GM23338 (cell line): ENCODE data around the gene VPS41. TPM values are rescaled to one million over a fixed set of nuclear protein-coding genes. Genes with fewer than 3 reads are reported as not detected.
A peak's percentile ranks its signal among the peaks of the same experiment; 100 is the strongest.

Experiments used
- ATAC-seq: fragments of 200-7000 bp; cut with Tn5 transposase; 3 replicates; pipeline ENCODE4 v1.9.1; 2020
- DNase-seq: peaks from one replicate; pipeline ENCODE4 v3.0.0-alpha.2; 2015; ENCODE audit warnings: low spot score
- H2AFZ ChIP-seq: fragments of 200-600 bp; sonication (generic); 2 replicates; pipeline ENCODE4 v1.8.0; 2016; ENCODE audit warnings: antibody characterized with exemption, mild to moderate bottlenecking, moderate library complexity
- H3F3A ChIP-seq: fragments of 200-600 bp; sonication (generic); replicated peaks from 2 replicates; pipeline ENCODE4 v1.8.0; 2017; ENCODE audit warnings: antibody characterized with exemption, mixed run types, low read depth
- H3K27ac ChIP-seq: fragments of 200-600 bp; sonication (generic); 2 replicates; pipeline ENCODE4 v1.6.1; 2016; ENCODE audit warnings: low read depth
- H3K27me3 ChIP-seq: fragments of 200-600 bp; sonication (generic); 2 replicates; pipeline ENCODE4 v1.8.0; 2016; ENCODE audit warnings: mild to moderate bottlenecking, mixed run types, moderate library complexity; ENCODE audit not compliant: insufficient read depth
- H3K36me3 ChIP-seq: fragments of 200-600 bp; sonication (generic); 2 replicates; pipeline ENCODE4 v1.8.0; 2016; ENCODE audit warnings: mild to moderate bottlenecking; ENCODE audit not compliant: insufficient read depth
- H3K4me1 ChIP-seq: fragments of 200-600 bp; sonication (generic); 2 replicates; pipeline ENCODE4 v1.8.0; 2016; ENCODE audit warnings: mild to moderate bottlenecking, moderate library complexity; ENCODE audit not compliant: insufficient read depth
- H3K4me2 ChIP-seq: fragments of 200-600 bp; sonication (generic); 2 replicates; pipeline ENCODE4 v1.7.1; 2017; ENCODE audit warnings: mixed run types
- H3K4me3 ChIP-seq: fragments of 200-600 bp; sonication (generic); 2 replicates; pipeline ENCODE4 v1.6.1; 2016; ENCODE audit warnings: mixed run types
- H3K79me2 ChIP-seq: fragments of 200-600 bp; sonication (generic); replicated peaks from 2 replicates; pipeline ENCODE4 v1.8.0; 2017; ENCODE audit warnings: mild to moderate bottlenecking; ENCODE audit not compliant: insufficient read depth
- H3K9me2 ChIP-seq: fragments of 200-600 bp; sonication (generic); 2 replicates; pipeline ENCODE4 v1.8.0; 2017; ENCODE audit not compliant: insufficient read depth
- H4K20me1 ChIP-seq: fragments of 200-600 bp; sonication (generic); replicated peaks from 2 replicates; pipeline ENCODE4 v1.8.0; 2017; ENCODE audit warnings: mild to moderate bottlenecking; ENCODE audit not compliant: insufficient read depth
- H3K27ac Mint-ChIP-seq: 2 replicates; pipeline ENCODE4 v1.8.0; 2020; ENCODE audit warnings: inconsistent platforms, mild to moderate bottlenecking, moderate library complexity, mixed read lengths
- H3K27me3 Mint-ChIP-seq: 3 replicates; pipeline ENCODE4 v1.8.0; 2022; ENCODE audit warnings: low read depth, mild to moderate bottlenecking, moderate library complexity, mixed read lengths, inconsistent platforms; ENCODE audit not compliant: insufficient read depth, poor library complexity
- H3K36me3 Mint-ChIP-seq: 3 replicates; pipeline ENCODE4 v1.8.0; 2021; ENCODE audit warnings: low read depth, mild to moderate bottlenecking, inconsistent platforms, moderate library complexity, mixed read lengths
- H3K4me1 Mint-ChIP-seq: 3 replicates; pipeline ENCODE4 v1.8.0; 2020; ENCODE audit warnings: mild to moderate bottlenecking, inconsistent platforms, mixed read lengths
- H3K4me3 Mint-ChIP-seq: 3 replicates; pipeline ENCODE4 v1.8.0; 2021; ENCODE audit warnings: moderate library complexity, mild to moderate bottlenecking, inconsistent platforms, mixed read lengths
- H3K9me3 Mint-ChIP-seq: 3 replicates; pipeline ENCODE4 v1.8.0; 2020; ENCODE audit warnings: moderate library complexity, mild to moderate bottlenecking, inconsistent platforms, mixed read lengths
- CREB1 ChIP-seq: fragments of 250-450 bp; sonication (Bioruptor Pico); IDR thresholded peaks from 2 replicates; pipeline ENCODE4 v1.5.0; 2020; ENCODE audit warnings: low read depth, mild to moderate bottlenecking, moderate library complexity
- EZH2 ChIP-seq: fragments of 200-600 bp; sonication (generic); IDR thresholded peaks from one replicate; pipeline ENCODE4 v1.8.0; 2017; ENCODE audit warnings: antibody characterized with exemption, mild to moderate bottlenecking, low read depth; ENCODE audit not compliant: unreplicated experiment
- EZH2phosphoT487 ChIP-seq: fragments of 200-600 bp; sonication (generic); IDR thresholded peaks from one replicate; pipeline ENCODE4 v1.8.1; 2018; ENCODE audit warnings: antibody characterized with exemption; ENCODE audit not compliant: unreplicated experiment
- JUNB ChIP-seq: IDR thresholded peaks from one replicate; pipeline ENCODE4 v1.6.1; 2016; ENCODE audit warnings: antibody characterized with exemption; ENCODE audit not compliant: unreplicated experiment
- NANOG ChIP-seq: IDR thresholded peaks from 2 replicates; pipeline ENCODE4 v1.6.1; 2016; ENCODE audit warnings: antibody characterized with exemption, borderline replicate concordance
- POLR2AphosphoS5 ChIP-seq: IDR thresholded peaks from 2 replicates; pipeline ENCODE4 v1.6.1; 2016; ENCODE audit warnings: antibody characterized with exemption, low read depth
- STAT1 ChIP-seq: IDR thresholded peaks from one replicate; pipeline ENCODE4 v1.6.1; 2016; ENCODE audit warnings: antibody characterized with exemption; ENCODE audit not compliant: unreplicated experiment
- ZNF114 ChIP-seq: fragments of 250-450 bp; sonication (Bioruptor Pico); IDR thresholded peaks from 2 replicates; pipeline ENCODE4 v1.5.0; 2020; ENCODE audit warnings: mild to moderate bottlenecking, moderate library complexity
- ZNF331 ChIP-seq: fragments of 250-450 bp; sonication (Bioruptor Pico); IDR thresholded peaks from 2 replicates; pipeline ENCODE4 v1.5.0; 2020; ENCODE audit warnings: low read depth, mild to moderate bottlenecking, moderate library complexity
- ZNF462 ChIP-seq: fragments of 250-450 bp; sonication (Bioruptor Pico); IDR thresholded peaks from 2 replicates; pipeline ENCODE4 v1.5.0; 2020; ENCODE audit warnings: mild to moderate bottlenecking, moderate library complexity
- polyA plus RNA-seq: library from polyadenylated mRNA; unstranded; fragments of >200 nt; fragmentation: Nextera tagmentation; extraction: Ambion mirVana; gene quantifications from 2 replicates; pipeline ENCODE4 v1.2.1, GENCODE V29; 2016
- total RNA-seq: library from RNA; depleted of rRNA; stranded (reverse); fragments of >200 nt; shearing (Covaris generic); gene quantifications from 2 replicates; pipeline ENCODE4 v1.2.3, GENCODE V29; 2014
- TF ChIP-seq, protein P1 (sequence below): IDR thresholded peaks from 2 replicates; pipeline ENCODE4 v1.6.1; 2016; ENCODE audit warnings: antibody characterized with exemption
- TF ChIP-seq, protein P2 (sequence below), 2 experiments: fragments of 200-600 bp in 1 of 2; sonication (generic) in 1 of 2; conservative IDR thresholded peaks; 2 replicates each; pipeline versions ENCODE4 v1.5.1 to v1.6.1; 2016 to 2017; ENCODE audit warnings: antibody characterized with exemption in 2 of 2, low read depth in 2 of 2, mild to moderate bottlenecking in 2 of 2, moderate library complexity in 1 of 2
- TF ChIP-seq, protein P3 (sequence below): IDR thresholded peaks from one replicate; pipeline ENCODE4 v1.6.1; 2018; ENCODE audit warnings: antibody characterized with exemption; ENCODE audit not compliant: unreplicated experiment

Gene VPS41
- total and polyA plus RNA-seq, 2 experiments from 2014 or later = 20.2 to 41.2 TPM

DNA sequence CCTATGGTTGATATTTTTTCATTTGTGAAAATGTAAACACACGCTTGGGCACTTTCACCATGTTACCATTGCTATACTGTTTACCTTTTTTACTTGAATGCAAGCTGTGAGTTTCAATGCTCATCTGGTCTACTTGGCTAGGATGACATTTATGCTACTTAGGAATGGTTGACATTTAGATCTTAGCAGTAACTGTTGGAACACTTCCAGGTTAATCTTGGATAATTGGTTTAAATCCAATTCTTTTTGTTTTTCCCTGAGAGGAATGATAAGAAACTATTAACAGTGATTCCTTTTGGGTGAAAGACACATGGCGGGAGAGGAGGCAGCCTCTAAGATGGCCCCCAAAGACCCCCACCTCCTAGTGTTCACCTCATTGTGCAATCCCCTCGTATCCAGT lies 226.4 kb downstream of the VPS41 start:
- Histone ChIP-seq H3K4me3 (no peak overlapping the region), H3K27me3 (no peaks in the 10 kb centered on the region), H3K79me2 (no peaks in the 10 kb centered on the region), H3K4me2 (no peak overlapping the region), H3K27ac (no peak overlapping the region), H3K9me2 (peaks cover 12% of the 10 kb centered on the region; the same call in 1 of the 2 replicates), H3F3A (no peaks in the 10 kb centered on the region), H2AFZ (0 out of 2 replicates have a peak overlapping the region, but pooled peaks have one; percentile 10), H3K4me1 (no peaks in the 10 kb centered on the region; the same call in none of the 2 replicates), H4K20me1 (no peaks in the 10 kb centered on the region), H3K36me3 (no peaks in the 10 kb centered on the region)
- Mint-ChIP-seq H3K4me3 (no peak overlapping the region), H3K36me3 (no peaks in the 10 kb centered on the region), H3K27me3 (no peaks in the 10 kb centered on the region), H3K4me1 (peaks cover 7% of the 10 kb centered on the region), H3K9me3 (no peaks in the 10 kb centered on the region), H3K27ac (no peak overlapping the region)
- no peak for DNase-seq
- no peak for ATAC-seq
- no peak for TF ChIP-seq ZNF462 (CRISPR knock-in tag)
- TF ChIP-seq, protein P1, sequence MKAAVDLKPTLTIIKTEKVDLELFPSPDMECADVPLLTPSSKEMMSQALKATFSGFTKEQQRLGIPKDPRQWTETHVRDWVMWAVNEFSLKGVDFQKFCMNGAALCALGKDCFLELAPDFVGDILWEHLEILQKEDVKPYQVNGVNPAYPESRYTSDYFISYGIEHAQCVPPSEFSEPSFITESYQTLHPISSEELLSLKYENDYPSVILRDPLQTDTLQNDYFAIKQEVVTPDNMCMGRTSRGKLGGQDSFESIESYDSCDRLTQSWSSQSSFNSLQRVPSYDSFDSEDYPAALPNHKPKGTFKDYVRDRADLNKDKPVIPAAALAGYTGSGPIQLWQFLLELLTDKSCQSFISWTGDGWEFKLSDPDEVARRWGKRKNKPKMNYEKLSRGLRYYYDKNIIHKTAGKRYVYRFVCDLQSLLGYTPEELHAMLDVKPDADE = no peak
- no peak for TF ChIP-seq ZNF114 (CRISPR knock-in tag)
- TF ChIP-seq ZNF331 (CRISPR knock-in tag) = no peak
- TF ChIP-seq POLR2AphosphoS5 = no peak
- TF ChIP-seq STAT1 = no peak
- TF ChIP-seq NANOG = no peak
- no peak for TF ChIP-seq EZH2
- TF ChIP-seq CREB1 = no peak
- no peak for TF ChIP-seq JUNB
- TF ChIP-seq, protein P2, sequence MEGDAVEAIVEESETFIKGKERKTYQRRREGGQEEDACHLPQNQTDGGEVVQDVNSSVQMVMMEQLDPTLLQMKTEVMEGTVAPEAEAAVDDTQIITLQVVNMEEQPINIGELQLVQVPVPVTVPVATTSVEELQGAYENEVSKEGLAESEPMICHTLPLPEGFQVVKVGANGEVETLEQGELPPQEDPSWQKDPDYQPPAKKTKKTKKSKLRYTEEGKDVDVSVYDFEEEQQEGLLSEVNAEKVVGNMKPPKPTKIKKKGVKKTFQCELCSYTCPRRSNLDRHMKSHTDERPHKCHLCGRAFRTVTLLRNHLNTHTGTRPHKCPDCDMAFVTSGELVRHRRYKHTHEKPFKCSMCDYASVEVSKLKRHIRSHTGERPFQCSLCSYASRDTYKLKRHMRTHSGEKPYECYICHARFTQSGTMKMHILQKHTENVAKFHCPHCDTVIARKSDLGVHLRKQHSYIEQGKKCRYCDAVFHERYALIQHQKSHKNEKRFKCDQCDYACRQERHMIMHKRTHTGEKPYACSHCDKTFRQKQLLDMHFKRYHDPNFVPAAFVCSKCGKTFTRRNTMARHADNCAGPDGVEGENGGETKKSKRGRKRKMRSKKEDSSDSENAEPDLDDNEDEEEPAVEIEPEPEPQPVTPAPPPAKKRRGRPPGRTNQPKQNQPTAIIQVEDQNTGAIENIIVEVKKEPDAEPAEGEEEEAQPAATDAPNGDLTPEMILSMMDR (conservative IDR thresholded peaks at IDR 0.05; ENCODE audit: low read depth in 2 of 2) = no peak
- TF ChIP-seq, protein P3, sequence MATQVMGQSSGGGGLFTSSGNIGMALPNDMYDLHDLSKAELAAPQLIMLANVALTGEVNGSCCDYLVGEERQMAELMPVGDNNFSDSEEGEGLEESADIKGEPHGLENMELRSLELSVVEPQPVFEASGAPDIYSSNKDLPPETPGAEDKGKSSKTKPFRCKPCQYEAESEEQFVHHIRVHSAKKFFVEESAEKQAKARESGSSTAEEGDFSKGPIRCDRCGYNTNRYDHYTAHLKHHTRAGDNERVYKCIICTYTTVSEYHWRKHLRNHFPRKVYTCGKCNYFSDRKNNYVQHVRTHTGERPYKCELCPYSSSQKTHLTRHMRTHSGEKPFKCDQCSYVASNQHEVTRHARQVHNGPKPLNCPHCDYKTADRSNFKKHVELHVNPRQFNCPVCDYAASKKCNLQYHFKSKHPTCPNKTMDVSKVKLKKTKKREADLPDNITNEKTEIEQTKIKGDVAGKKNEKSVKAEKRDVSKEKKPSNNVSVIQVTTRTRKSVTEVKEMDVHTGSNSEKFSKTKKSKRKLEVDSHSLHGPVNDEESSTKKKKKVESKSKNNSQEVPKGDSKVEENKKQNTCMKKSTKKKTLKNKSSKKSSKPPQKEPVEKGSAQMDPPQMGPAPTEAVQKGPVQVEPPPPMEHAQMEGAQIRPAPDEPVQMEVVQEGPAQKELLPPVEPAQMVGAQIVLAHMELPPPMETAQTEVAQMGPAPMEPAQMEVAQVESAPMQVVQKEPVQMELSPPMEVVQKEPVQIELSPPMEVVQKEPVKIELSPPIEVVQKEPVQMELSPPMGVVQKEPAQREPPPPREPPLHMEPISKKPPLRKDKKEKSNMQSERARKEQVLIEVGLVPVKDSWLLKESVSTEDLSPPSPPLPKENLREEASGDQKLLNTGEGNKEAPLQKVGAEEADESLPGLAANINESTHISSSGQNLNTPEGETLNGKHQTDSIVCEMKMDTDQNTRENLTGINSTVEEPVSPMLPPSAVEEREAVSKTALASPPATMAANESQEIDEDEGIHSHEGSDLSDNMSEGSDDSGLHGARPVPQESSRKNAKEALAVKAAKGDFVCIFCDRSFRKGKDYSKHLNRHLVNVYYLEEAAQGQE = no peak
- no peak for TF ChIP-seq EZH2phosphoT487
